Neuronal stem cell (in vitro differentiated cells): ENCODE measurements around the gene ATP6V1G2.

ENCODE experiments used
- DNase-seq: peaks from one replicate; pipeline ENCODE4 v3.0.0-alpha.2; 2013; ENCODE audit warnings: low spot score
- H2AFZ ChIP-seq: one replicate; pipeline ENCODE4 v1.6.1; 2013; ENCODE audit warnings: mild to moderate bottlenecking, low read length, inconsistent platforms
- H2AK5ac ChIP-seq: 2 replicates; pipeline ENCODE4 v1.6.1; 2013; ENCODE audit warnings: low read depth, mild to moderate bottlenecking, inconsistent platforms, low read length, moderate library complexity, mixed read lengths
- H2BK120ac ChIP-seq: 2 replicates; pipeline ENCODE4 v1.6.1; 2013; ENCODE audit warnings: low read depth, mild to moderate bottlenecking, inconsistent platforms, low read length, moderate library complexity, mixed read lengths
- H2BK12ac ChIP-seq: one replicate; pipeline ENCODE4 v1.6.1; 2013; ENCODE audit warnings: low read length, inconsistent platforms
- H2BK15ac ChIP-seq: 2 replicates; pipeline ENCODE4 v1.6.1; 2013; ENCODE audit warnings: mild to moderate bottlenecking, low read length, inconsistent platforms, mixed read lengths
- H2BK5ac ChIP-seq: one replicate; pipeline ENCODE4 v1.6.1; 2013; ENCODE audit warnings: inconsistent platforms, mild to moderate bottlenecking, low read length, moderate library complexity
- H3K14ac ChIP-seq: one replicate; pipeline ENCODE4 v1.6.1; 2013; ENCODE audit warnings: low read length, inconsistent platforms
- H3K18ac ChIP-seq: 2 replicates; pipeline ENCODE4 v1.6.1; 2013; ENCODE audit warnings: low read length, inconsistent platforms
- H3K23ac ChIP-seq: 2 replicates; pipeline ENCODE4 v1.6.1; 2013; ENCODE audit warnings: low read depth, mild to moderate bottlenecking, mixed read lengths, low read length, inconsistent platforms; ENCODE audit not compliant: poor library complexity
- H3K27ac ChIP-seq: replicated peaks from 3 replicates; pipeline ENCODE4 v1.5.1; 2013; ENCODE audit warnings: low read length, inconsistent platforms
- H3K27me3 ChIP-seq, 3 experiments: 2 replicates each; pipeline ENCODE4 v1.6.1; 2013; ENCODE audit warnings: low read length in 3 of 3, mild to moderate bottlenecking in 2 of 3, inconsistent platforms in 1 of 3, low read depth in 1 of 3, mixed read lengths in 1 of 3, moderate library complexity in 1 of 3; ENCODE audit not compliant: control insufficient read depth in 3 of 3, insufficient read depth in 3 of 3
- H3K36me3 ChIP-seq, 2 donors: replicated peaks in 1 of 2; 2 replicates each; pipeline ENCODE4 v1.6.1; 2013; ENCODE audit warnings: low read length in 2 of 2; ENCODE audit not compliant: control insufficient read depth in 2 of 2, insufficient read depth in 2 of 2
- H3K4ac ChIP-seq: 2 replicates; pipeline ENCODE4 v1.6.1; 2013; ENCODE audit warnings: inconsistent platforms, mild to moderate bottlenecking, low read length, moderate library complexity
- H3K4me1 ChIP-seq, 2 donors: 1 replicate in 1 of 2; 2 replicates in 1 of 2; pipeline ENCODE4 v1.6.1; 2013; ENCODE audit warnings: low read length in 2 of 2, low read depth in 1 of 2; ENCODE audit not compliant: control insufficient read depth in 2 of 2, insufficient read depth in 1 of 2
- H3K4me2 ChIP-seq: one replicate; pipeline ENCODE4 v1.6.1; 2013; ENCODE audit warnings: mild to moderate bottlenecking, low read length, inconsistent platforms; ENCODE audit not compliant: insufficient read depth, poor library complexity, severe bottlenecking
- H3K4me3 ChIP-seq, 2 donors: 2 replicates each; pipeline ENCODE4 v1.5.1; 2013; ENCODE audit warnings: low read length in 2 of 2, mild to moderate bottlenecking in 2 of 2, inconsistent platforms in 1 of 2, moderate library complexity in 1 of 2
- H3K79me1 ChIP-seq: one replicate; pipeline ENCODE4 v1.6.1; 2013; ENCODE audit warnings: low read depth, mild to moderate bottlenecking, inconsistent platforms, low read length, moderate library complexity
- H3K9ac ChIP-seq: one replicate; pipeline ENCODE4 v1.6.1; 2013; ENCODE audit warnings: mild to moderate bottlenecking, low read depth, low read length, inconsistent platforms; ENCODE audit not compliant: poor library complexity
- H3K9me3 ChIP-seq, 2 donors: replicated peaks in 1 of 2; 2 replicates each; pipeline versions ENCODE3 to v1.6.1; 2013; ENCODE audit warnings: low read length in 2 of 2, mild to moderate bottlenecking in 2 of 2, inconsistent platforms in 1 of 2, low read depth in 1 of 2, mixed read lengths in 1 of 2, moderate library complexity in 1 of 2; ENCODE audit not compliant: control insufficient read depth in 2 of 2, insufficient read depth in 1 of 2
- H4K8ac ChIP-seq: one replicate; pipeline ENCODE4 v1.6.1; 2013; ENCODE audit warnings: low read depth, mild to moderate bottlenecking, inconsistent platforms, low read length, moderate library complexity
- H4K91ac ChIP-seq: one replicate; pipeline ENCODE4 v1.6.1; 2013; ENCODE audit warnings: low read length, low read depth, mild to moderate bottlenecking, inconsistent platforms; ENCODE audit not compliant: poor library complexity
- WGBS, 2 donors: extraction: QIAGEN DNeasy Blood & Tissue Kit; methylation state at CpG; one replicate each; pipeline ENCODE4 v1.1.7; 2013; ENCODE audit warnings: missing lambda C conversion rate in 2 of 2, mixed read lengths in 1 of 2; ENCODE audit not compliant: insufficient read length in 2 of 2, insufficient replicate concordance in 1 of 2; ENCODE audit errors: extremely low coverage in 2 of 2; 5-methylcytosine and 5-hydroxymethylcytosine counted together

ATP6V1G2 gene

DNA sequence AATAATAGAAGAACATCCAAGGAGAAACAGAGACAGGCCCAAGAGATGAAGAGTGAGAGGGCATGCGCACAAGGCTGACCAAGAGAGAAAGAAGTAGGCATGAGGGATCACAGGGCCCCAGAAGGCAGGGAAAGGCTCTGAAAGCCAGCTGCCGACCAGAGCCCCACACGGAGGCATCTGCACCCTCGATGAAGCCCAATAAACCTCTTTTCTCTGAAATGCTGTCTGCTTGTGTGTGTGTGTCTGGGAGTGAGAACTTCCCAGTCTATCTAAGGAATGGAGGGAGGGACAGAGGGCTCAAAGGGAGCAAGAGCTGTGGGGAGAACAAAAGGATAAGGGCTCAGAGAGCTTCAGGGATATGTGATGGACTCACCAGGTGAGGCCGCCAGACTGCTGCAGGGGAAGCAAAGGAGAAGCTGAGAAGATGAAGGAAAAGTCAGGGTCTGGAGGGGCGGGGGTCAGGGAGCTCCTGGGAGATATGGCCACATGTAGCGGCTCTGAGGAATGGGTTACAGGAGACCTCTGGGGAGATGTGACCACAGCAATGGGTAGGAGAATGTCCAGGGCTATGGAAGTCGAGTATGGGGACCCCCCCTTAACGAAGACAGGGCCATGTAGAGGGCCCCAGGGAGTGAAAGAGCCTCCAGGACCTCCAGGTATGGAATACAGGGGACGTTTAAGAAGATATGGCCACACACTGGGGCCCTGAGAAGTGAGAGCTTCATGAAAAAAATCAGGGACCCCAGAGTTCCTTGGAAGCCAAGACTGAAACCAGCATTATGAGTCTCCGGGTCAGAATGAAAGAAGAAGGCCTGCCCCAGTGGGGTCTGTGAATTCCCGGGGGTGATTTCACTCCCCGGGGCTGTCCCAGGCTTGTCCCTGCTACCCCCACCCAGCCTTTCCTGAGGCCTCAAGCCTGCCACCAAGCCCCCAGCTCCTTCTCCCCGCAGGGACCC, 28.0 kb upstream of the ATP6V1G2 start:
- Histone ChIP-seq H2AK5ac (peak overlapping the region; percentile 19), H3K9me3 (no peaks in the 10 kb centered on the region), H3K23ac (no peak overlapping the region), H3K4me1 (peaks cover 0 to 2% of the 10 kb centered on the region in 2 donors), H3K79me1 (no peaks in the 10 kb centered on the region), H3K4me2 (no peak overlapping the region), H2AFZ (no peak overlapping the region), H3K9ac (no peak overlapping the region), H3K27ac (no peak overlapping the region), H3K4me3 (no peak overlapping the region), H2BK15ac (no peak overlapping the region), H2BK5ac (no peak overlapping the region), H2BK120ac (no peak overlapping the region), H3K36me3 (no peaks in the 10 kb centered on the region), H3K14ac (no peak overlapping the region), H3K27me3 (peaks cover 0 to 40% (median 0%) of the 10 kb centered on the region in 3 experiments), H3K4ac (no peak overlapping the region), H2BK12ac (no peak overlapping the region), H3K18ac (no peak overlapping the region), H4K8ac (no peak overlapping the region), H4K91ac (no peak overlapping the region)
- no peak for DNase-seq
- WGBS, 2 donors, result no CpG with 5 or more reads among the region's 14 CpGs

- Histone ChIP-seq H3K27me3 (peaks cover 0 to 37% (median 0%) of the 10 kb centered on the region in 3 experiments), H3K4me3 (no peak overlapping the region), H2BK5ac (no peak overlapping the region), H2BK15ac (no peak overlapping the region), H4K8ac (no peak overlapping the region), H3K4me2 (no peak overlapping the region), H3K36me3 (no peaks in the 10 kb centered on the region), H3K18ac (peak overlapping the region; percentile 27), H2AFZ (no peak overlapping the region), H2BK12ac (no peak overlapping the region), H2BK120ac (no peak overlapping the region), H3K23ac (no peak overlapping the region), H2AK5ac (peak overlapping the region; percentile 19), H3K4me1 (peaks cover 2% of the 10 kb centered on the region in 2 donors), H4K91ac (no peak overlapping the region), H3K27ac (no peak overlapping the region), H3K79me1 (no peaks in the 10 kb centered on the region), H3K9ac (no peak overlapping the region), H3K4ac (no peak overlapping the region), H3K14ac (no peak overlapping the region), H3K9me3 (no peaks in the 10 kb centered on the region)
- DNase-seq, result no peak
- no CpG with 5 or more reads among the region's 9 CpGs for WGBS, 2 donors
Measured at GRCh38 chr6:31573239-31574105, 27.1 kb upstream of the ATP6V1G2 start.

DNA sequence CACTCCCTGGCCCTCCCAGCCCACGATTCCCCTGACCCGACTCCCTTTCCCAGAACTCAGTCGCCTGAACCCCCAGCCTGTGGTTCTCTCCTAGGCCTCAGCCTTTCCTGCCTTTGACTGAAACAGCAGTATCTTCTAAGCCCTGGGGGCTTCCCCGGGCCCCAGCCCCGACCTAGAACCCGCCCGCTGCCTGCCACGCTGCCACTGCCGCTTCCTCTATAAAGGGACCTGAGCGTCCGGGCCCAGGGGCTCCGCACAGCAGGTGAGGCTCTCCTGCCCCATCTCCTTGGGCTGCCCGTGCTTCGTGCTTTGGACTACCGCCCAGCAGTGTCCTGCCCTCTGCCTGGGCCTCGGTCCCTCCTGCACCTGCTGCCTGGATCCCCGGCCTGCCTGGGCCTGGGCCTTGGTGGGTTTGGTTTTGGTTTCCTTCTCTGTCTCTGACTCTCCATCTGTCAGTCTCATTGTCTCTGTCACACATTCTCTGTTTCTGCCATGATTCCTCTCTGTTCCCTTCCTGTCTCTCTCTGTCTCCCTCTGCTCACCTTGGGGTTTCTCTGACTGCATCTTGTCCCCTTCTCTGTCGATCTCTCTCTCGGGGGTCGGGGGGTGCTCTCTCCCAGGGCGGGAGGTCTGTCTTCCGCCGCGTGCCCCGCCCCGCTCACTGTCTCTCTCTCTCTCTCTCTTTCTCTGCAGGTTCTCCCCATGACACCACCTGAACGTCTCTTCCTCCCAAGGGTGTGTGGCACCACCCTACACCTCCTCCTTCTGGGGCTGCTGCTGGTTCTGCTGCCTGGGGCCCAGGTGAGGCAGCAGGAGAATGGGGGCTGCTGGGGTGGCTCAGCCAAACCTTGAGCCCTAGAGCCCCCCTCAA, 25.9 kb upstream of the ATP6V1G2 start, which contains the start of gene LTA:
Gene LTA, plus strand, starts transcription at position 249 of the 871 bp plus-strand sequence. Its CDS starts 454 bp downstream, at position 703.
- no peaks in the 10 kb centered on the region for H3K9me3 ChIP-seq
- no peak within 1 kb of the TSS for H2BK15ac ChIP-seq
- no CpG with 5 or more reads among the region's 27 CpGs for WGBS, 2 donors
- H3K14ac ChIP-seq, result no peak within 1 kb of the TSS
- no peak within 1 kb of the TSS for H4K91ac ChIP-seq
- H3K27ac ChIP-seq, result no peak within 1 kb of the TSS
- no peak for DNase-seq
- no peaks in the 10 kb centered on the region for H3K36me3 ChIP-seq
- H3K79me1 ChIP-seq, result no peaks in the 10 kb centered on the region
- peaks cover 0 to 27% (median 0%) of the 10 kb centered on the region in 3 experiments for H3K27me3 ChIP-seq
- H2BK120ac ChIP-seq, result no peak within 1 kb of the TSS
- H4K8ac ChIP-seq, result no peak within 1 kb of the TSS
- no peak within 1 kb of the TSS for H2BK12ac ChIP-seq
- peak within 1 kb of the TSS; percentile 64 for H2AK5ac ChIP-seq
- no peak within 1 kb of the TSS for H3K4me2 ChIP-seq
- no peak within 1 kb of the TSS for H3K4me3 ChIP-seq
- no peak within 1 kb of the TSS for H3K23ac ChIP-seq
- no peak within 1 kb of the TSS for H3K18ac ChIP-seq
- H2BK5ac ChIP-seq, result no peak within 1 kb of the TSS
- H2AFZ ChIP-seq, result no peak within 1 kb of the TSS
- H3K9ac ChIP-seq, result no peak within 1 kb of the TSS
- peaks cover 2 to 13% of the 10 kb centered on the region in 2 donors for H3K4me1 ChIP-seq
- no peak within 1 kb of the TSS for H3K4ac ChIP-seq
